ENCODE data around the gene GLIS1.

GLIS1 gene

GRCh38 chr1:53551428-53551995, 187.5 kb downstream of the GLIS1 start:
- no peak for DNase-seq (ENCODE audit: low read depth)
- no peak overlapping the region for H3K4me3 ChIP-seq (ENCODE audit: low read depth, low read length)
- no peak for TF ChIP-seq CTCF (IDR thresholded peaks at IDR 0.05; ENCODE audit: low read depth, low read length, missing control alignments)

- no peak for DNase-seq (ENCODE audit: low read depth)
- no peak for TF ChIP-seq CTCF (IDR thresholded peaks at IDR 0.05; ENCODE audit: low read depth, low read length, missing control alignments)
- no peak overlapping the region for H3K4me3 ChIP-seq (ENCODE audit: low read depth, low read length)
These were observed 188.7 kb downstream of the GLIS1 start for GRCh38 chr1:53550201-53550741.

- DNase-seq (ENCODE audit: low read depth), result no peak
- H3K4me3 ChIP-seq (ENCODE audit: low read depth, low read length), result no peak overlapping the region
- no peak for TF ChIP-seq CTCF (IDR thresholded peaks at IDR 0.05; ENCODE audit: low read depth, low read length, missing control alignments)
These were observed 189.2 kb downstream of the GLIS1 start for GRCh38 chr1:53549781-53550180.

GRCh38 chr1:53549287-53549686, 189.7 kb downstream of the GLIS1 start:
- DNase-seq (ENCODE audit: low read depth), result no peak
- no peak overlapping the region for H3K4me3 ChIP-seq (ENCODE audit: low read depth, low read length)
- TF ChIP-seq CTCF (IDR thresholded peaks at IDR 0.05; ENCODE audit: low read depth, low read length, missing control alignments), result no peak

GRCh38 chr1:53548031-53548491, 190.9 kb downstream of the GLIS1 start:
- no peak for DNase-seq (ENCODE audit: low read depth)
- no peak for TF ChIP-seq CTCF (IDR thresholded peaks at IDR 0.05; ENCODE audit: low read depth, low read length, missing control alignments)
- H3K4me3 ChIP-seq (ENCODE audit: low read depth, low read length), result no peak overlapping the region

GRCh38 chr1:53547231-53547790, 191.7 kb downstream of the GLIS1 start:
- TF ChIP-seq CTCF (IDR thresholded peaks at IDR 0.05; ENCODE audit: low read depth, low read length, missing control alignments), result no peak

More at GRCh38 chr1:53547231-53547790, 191.7 kb downstream of the GLIS1 start:
- DNase-seq (ENCODE audit: low read depth), result no peak
- H3K4me3 ChIP-seq (ENCODE audit: low read depth, low read length), result no peak overlapping the region
